UCSD-AML1 (cell line): Measurements from ENCODE around the gene BCLAF1.
"Not testable (repeated sequence)": the region's sequence is repeated elsewhere in the genome, so short reads cannot be mapped to it uniquely, and the experiment has no call there.

Experiments used
- DNase-seq: peaks from one replicate; lab custom pipeline; 2025; ENCODE audit not compliant: unreplicated experiment; lab: John Stamatoyannopoulos, UW

Gene BCLAF1

GRCh38 chr6:136250686-136251008 is 39.0 kb downstream of the BCLAF1 start:
- DNase-seq, result no peak

DNA sequence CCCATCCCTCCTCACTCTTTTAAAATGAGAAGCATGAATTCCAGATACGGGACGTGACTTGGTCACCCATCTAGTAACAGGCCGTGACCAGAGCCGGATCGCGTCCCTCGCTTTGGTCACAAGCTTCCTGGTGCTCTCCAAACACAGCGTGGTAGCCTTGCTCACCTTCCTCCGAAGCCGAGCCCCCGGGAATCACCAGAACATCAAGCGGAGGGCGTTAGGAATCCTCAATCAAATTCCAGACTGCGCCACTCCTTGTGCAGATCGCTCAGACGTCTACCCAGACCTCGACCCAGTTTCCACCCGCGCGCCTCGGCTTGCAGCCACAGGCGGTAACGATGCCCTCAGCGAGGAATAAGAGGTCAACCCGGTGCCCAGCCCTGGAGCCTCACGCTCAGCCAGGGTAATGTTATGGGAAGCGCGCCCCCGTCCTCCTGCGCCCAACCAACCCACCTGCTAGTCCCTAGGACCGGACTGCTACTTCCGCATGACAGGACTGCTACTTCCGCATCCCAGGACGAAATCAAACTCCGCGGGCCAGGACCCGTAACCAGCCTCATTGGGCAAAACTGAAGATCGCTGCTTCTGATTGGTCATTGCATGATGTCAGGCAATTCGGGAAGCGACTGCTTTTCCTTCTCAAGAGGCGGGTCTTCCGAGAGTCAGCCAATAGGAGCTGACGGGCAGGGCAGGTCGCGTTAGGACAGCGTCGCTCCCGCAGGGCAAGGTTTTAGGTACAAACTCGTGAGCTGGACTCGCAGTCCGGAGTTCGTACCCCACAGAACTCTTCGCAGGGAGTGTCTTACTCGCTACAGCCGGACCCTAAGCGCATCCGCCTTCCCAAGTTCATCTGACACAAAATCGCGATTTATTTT is 39.6 kb downstream of the BCLAF1 start, which contains the start of gene MTFR2:
TSS of gene MTFR2 (minus strand) at position 501 of the 875 bp plus-strand sequence. CDS start 1,212 bp downstream, outside the sequence.
- DNase-seq, result peak; percentile 93

DNA sequence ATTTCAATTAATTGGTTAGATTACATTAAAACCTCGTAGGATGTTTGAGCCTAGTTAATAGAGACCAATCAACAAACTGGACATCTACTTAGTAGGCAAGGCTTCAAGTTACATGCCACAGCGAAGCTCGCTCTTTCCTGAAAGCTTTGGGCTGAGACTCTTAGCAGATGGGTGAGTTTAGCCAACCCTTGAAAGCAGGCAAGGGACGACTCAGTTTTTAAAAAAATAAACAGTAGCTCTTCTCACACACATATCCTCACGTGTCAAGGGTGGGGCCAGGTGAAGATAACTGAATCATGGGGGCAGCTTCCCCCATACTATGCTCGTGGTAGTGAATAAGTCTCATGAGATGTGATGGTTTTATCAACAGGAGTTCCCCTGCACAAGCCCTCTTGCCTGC is 40.3 kb downstream of the BCLAF1 start:
- no peak for DNase-seq

- no peak for DNase-seq
Observed at GRCh38 chr6:136244061-136244616, 45.5 kb downstream of the BCLAF1 start.

- DNase-seq, result no peak
Observed at GRCh38 chr6:136236466-136237293, 53.0 kb downstream of the BCLAF1 start.

DNA sequence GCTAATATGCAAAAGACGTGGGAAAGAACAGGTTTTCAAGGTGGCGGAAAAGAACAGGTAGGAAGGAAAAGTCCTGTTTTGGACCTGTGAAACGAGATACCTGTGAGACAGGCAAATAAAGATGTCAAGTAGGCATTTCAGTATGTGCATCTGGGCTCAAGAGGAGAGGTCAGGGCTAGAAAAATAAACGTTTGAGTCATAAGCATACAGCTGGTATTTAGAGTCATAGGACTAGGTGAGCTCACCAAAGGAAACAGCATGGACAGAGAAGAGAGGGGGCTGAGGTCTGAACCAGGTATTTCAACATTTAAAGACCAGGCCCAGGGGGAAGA is 54.4 kb downstream of the BCLAF1 start:
- DNase-seq, result no peak

DNA sequence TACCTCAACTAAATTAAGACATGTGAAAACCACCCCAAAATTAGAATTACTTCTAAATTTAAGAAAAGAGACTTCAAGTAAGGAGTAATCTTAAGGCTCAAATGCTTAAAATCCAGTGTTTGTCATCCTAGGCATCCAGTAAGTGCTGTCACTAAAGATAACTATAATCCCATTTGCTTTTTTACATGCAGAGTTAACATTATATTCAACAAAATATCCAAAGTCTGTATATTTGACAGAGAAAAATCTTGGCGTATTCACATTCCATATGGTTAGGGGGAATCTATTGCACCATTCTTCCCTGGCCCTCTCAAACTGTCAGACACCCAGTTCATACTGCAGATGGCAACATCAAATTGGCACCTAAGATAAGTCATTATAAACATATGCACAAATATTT is 56.9 kb downstream of the BCLAF1 start:
- no peak for DNase-seq

DNA sequence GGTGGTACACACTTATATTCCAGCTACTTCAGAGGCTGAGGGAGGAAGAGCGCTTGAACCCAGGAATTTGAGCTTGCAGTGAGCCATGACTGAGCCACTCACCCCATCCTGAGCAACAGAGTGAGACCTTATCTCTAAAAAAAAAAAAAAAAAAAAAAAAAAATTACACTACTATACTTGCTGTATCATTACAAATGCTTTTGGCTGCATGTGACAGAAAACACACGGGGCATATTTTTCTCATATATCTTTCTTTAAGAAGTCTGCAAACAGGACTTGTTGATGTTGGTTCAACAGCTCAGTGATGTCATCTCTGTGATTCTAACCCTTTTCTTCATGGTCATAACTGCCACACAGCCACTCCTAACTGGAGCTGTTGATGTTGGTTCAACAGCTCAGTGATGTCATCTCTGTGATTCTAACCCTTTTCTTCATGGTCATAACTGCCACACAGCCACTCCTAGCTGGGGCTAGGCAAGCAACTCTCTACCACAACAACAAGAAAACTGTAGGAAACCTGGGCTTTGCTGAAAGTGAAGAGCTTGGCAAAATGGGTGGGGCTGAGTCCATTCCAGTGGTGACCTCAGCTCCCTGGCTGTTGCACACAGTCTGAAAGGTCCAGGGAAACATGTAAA is 59.3 kb downstream of the BCLAF1 start:
- no peak for DNase-seq

DNA sequence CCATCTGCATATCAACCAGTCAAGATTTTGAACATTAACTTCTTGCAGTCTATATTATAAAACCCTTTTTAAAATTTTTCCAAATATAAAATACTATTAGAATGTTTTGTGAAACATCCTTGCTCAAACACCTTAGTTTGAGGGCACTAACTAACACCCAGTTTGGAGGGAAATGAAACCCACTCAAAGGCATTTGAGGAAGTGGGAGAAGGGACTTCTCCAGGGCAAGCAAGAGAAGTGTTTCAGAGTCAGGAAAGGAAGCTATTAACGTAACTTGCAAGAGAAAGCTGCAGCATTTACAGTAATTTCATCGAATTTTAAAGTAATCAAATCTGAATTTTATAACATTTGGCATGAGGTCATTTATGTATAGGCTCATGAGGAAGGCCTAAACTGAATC is 60.8 kb downstream of the BCLAF1 start:
- no peak for DNase-seq

GRCh38 chr6:136226674-136227377 is 62.8 kb downstream of the BCLAF1 start:
- no peak for DNase-seq

GRCh38 chr6:136226027-136226673 is 63.5 kb downstream of the BCLAF1 start:
- DNase-seq, result peak; percentile 20

GRCh38 chr6:136225496-136225895 is 64.2 kb downstream of the BCLAF1 start:
- no peak for DNase-seq

GRCh38 chr6:136224974-136225373 is 64.7 kb downstream of the BCLAF1 start:
- DNase-seq, result not testable (repeated sequence)

DNA sequence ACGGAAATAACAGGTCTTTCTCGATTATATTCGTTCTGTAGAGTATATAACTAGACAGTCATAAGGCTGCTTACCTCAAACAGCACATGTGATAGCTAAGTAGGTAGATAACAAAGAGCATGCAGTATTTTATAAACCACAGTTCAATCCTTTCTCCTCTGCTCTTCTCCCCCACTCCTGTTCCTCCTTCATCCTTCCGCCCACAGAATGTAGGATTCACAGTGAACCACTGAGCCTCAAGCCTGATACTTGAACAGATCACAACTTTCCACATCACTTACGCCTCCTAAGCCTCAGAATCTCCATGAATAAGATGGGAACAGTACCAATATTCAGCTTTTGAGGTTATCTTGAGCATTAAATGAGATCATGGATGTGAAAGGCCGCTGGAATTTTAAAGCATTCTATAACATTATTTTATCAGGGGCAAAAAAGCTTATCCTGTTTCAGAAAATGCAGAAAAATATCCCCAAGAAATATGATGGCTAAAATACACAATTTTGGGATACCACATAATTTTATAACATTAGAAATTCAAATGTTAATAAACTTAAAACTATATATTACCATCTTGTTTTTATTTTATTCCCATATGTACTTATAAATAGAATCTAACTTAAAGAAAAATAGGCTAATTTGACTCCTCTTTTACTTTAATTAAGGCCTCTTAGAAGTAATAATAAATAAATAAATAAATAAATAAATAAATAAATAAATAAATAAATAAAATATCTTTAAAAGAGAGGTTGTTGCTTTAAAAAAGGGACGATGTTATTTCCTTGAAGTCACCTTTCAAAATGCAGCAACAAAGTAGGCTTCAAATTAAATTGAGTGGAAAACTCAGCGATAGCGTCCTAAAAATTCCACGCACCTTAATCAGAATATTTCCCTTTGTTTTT is 72.9 kb downstream of the BCLAF1 start:
- DNase-seq, result no peak

GRCh38 chr6:136213853-136214252 is 75.8 kb downstream of the BCLAF1 start:
- DNase-seq, result no peak

DNA sequence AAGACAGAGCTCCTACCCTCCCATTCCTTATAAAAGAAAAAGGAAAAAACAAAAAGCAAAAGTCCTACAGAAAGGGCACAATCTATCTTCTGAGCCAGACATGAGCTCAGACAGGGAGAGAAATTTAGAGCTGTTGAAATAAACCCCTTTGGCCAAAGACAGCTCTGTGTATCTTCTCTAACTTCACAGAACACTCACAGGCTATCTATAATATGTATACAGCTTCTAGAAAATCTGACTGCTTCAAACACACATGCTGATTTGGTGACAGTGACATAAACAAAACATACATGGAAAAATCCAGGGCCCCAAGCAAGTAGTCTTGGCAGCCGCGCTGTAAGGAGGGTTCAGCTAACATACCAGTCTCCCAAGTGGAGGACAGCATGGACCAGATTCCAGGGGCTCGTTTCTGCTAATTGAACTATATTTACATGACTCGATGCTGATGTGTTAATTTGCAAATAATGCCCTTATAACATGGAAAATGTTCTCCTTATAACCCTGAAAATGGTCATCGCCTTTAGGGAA is 76.6 kb downstream of the BCLAF1 start:
- no peak for DNase-seq

DNA sequence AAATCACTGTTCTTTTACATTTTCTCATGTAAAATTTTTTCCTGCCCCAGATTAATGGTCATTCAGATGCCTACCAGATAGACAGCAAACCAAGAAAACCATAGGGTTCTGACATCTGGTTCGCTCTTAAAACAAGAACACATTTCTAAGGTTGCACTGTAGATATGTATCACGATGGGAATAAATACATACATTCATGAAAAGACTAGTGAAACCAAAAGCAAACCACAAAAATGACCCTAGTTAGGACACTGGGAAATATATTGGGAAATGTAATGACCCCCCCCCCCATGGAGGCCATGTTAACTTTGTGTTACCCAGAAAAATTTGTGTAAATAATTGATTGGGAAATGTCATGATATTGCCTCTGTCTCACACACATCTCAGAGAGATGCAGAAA is 77.0 kb downstream of the BCLAF1 start:
- no peak for DNase-seq

- no peak for DNase-seq
Observed at GRCh38 chr6:136210398-136211165, 79.1 kb downstream of the BCLAF1 start.
